K562 (cell line): ENCODE data around the gene TICRR. TPM values are rescaled to one million over a fixed set of nuclear protein-coding genes. Genes with fewer than 3 reads are reported as not detected.

Experiments used
- ATAC-seq: fragments of 200-7000 bp; cut with Tn5 transposase; 3 replicates; pipeline ENCODE4 v1.9.1; 2020; ENCODE audit warnings: moderate library complexity
- BruUV-seq: library from RNA; stranded (reverse); fragments of 400-500 nt; replicated peaks from 2 replicates; lab custom pipeline; 2021; lab: Mats Ljungman, UMichigan
- CTCF ChIA-PET: fragments of 300-600 bp; formaldehyde crosslinking; extraction: SDS; loops from one replicate; lab custom pipeline; 2021; ENCODE audit warnings: low intra/inter-chr PET ratio; lab: Yijun Ruan, JAX
- POLR2A ChIA-PET: fragments of 300-600, 350-650 bp; sonication (Branson Sonifier 250); formaldehyde crosslinking; extraction: SDS; loops from one replicate; lab custom pipeline; 2021; ENCODE audit warnings: antibody characterized with exemption, inconsistent platforms; lab: Yijun Ruan, JAX
- DNase-seq, 4 experiments: peaks; one replicate each; pipeline versions ENCODE4 v3.0.0 to v3.0.0-alpha.2; 2011 to 2018; ENCODE audit warnings: low spot score in 3 of 4, mixed read lengths in 3 of 4; ENCODE audit errors: extremely low read depth in 1 of 4
- FAIRE-seq: peaks from 2 replicates; lab custom pipeline; 2011; peaks lifted over from hg19 to GRCh38; lab: Jason Lieb, UNC
- H2AFZ ChIP-seq: 2 replicates; pipeline ENCODE4 v1.6.0; 2011; ENCODE audit warnings: low read depth, low read length, control low read depth, inconsistent platforms
- H3K27ac ChIP-seq: fragments of 200-600 bp; 3 replicates; pipeline ENCODE4 v1.8.0; 2011; ENCODE audit warnings: low read depth, mild to moderate bottlenecking, control low read depth, inconsistent platforms, low read length, moderate library complexity, mixed read lengths; ENCODE audit errors: extremely low read depth
- H3K27me3 ChIP-seq, 2 experiments: fragments of 300-600 bp in 1 of 2; 2 replicates in 1 of 2; 3 replicates in 1 of 2; pipeline versions ENCODE4 v1.6.0 to v1.8.0; 2011; ENCODE audit warnings: inconsistent platforms in 2 of 2, low read length in 2 of 2, mild to moderate bottlenecking in 1 of 2, mixed read lengths in 1 of 2, moderate library complexity in 1 of 2; ENCODE audit not compliant: control insufficient read depth in 2 of 2, insufficient read depth in 2 of 2
- H3K36me3 ChIP-seq: fragments of 300-600 bp; 3 replicates; pipeline ENCODE4 v1.8.0; 2011; ENCODE audit warnings: mild to moderate bottlenecking, low read length, inconsistent platforms; ENCODE audit not compliant: control insufficient read depth, insufficient read depth
- H3K4me1 ChIP-seq, 2 experiments: fragments of 200-600 bp in 1 of 2; replicated peaks in 1 of 2; 2 replicates in 1 of 2; 3 replicates in 1 of 2; pipeline versions ENCODE4 v1.5.1 to v1.8.0; 2011; ENCODE audit warnings: inconsistent platforms in 2 of 2, low read length in 2 of 2, mild to moderate bottlenecking in 1 of 2, mixed read lengths in 1 of 2, moderate library complexity in 1 of 2; ENCODE audit not compliant: control insufficient read depth in 2 of 2, insufficient read depth in 2 of 2
- H3K4me2 ChIP-seq: 2 replicates; pipeline ENCODE4 v1.6.1; 2011; ENCODE audit warnings: low read length, control low read depth, inconsistent platforms, mixed read lengths; ENCODE audit not compliant: insufficient read depth
- H3K4me3 ChIP-seq: fragments of 200-600 bp; sonication (generic), shearing (Covaris generic); 2 replicates; pipeline ENCODE4 v1.5.1; 2016; ENCODE audit warnings: control low read depth, inconsistent platforms
- H3K79me2 ChIP-seq: fragments of 200-600 bp; 3 replicates; pipeline ENCODE4 v1.8.0; 2011; ENCODE audit warnings: low read length, inconsistent platforms; ENCODE audit not compliant: control insufficient read depth, insufficient read depth
- H3K9ac ChIP-seq, 2 experiments: 2 replicates each; pipeline versions ENCODE4 v1.6.0 to v1.6.1; 2011; ENCODE audit warnings: low read depth in 2 of 2, low read length in 2 of 2, control low read depth in 1 of 2, inconsistent platforms in 1 of 2, mild to moderate bottlenecking in 1 of 2, mixed read lengths in 1 of 2; ENCODE audit not compliant: insufficient read depth in 1 of 2
- H3K9me1 ChIP-seq: one replicate; pipeline ENCODE4 v1.6.0; 2011; ENCODE audit warnings: inconsistent platforms, mild to moderate bottlenecking, low read length, moderate library complexity; ENCODE audit not compliant: control insufficient read depth, insufficient read depth
- H3K9me3 ChIP-seq: replicated peaks from 2 replicates; pipeline ENCODE4 v1.5.1; 2011; ENCODE audit warnings: low read depth, low read length, inconsistent platforms; ENCODE audit not compliant: control insufficient read depth, insufficient read depth
- H4K20me1 ChIP-seq: replicated peaks from 2 replicates; pipeline ENCODE4 v1.6.1; 2011; ENCODE audit warnings: low read length, inconsistent platforms, mixed read lengths; ENCODE audit not compliant: control insufficient read depth, insufficient read depth
- CHD7 ChIP-seq: fragments of 200-600 bp; sonication (generic); IDR thresholded peaks from one replicate; pipeline ENCODE4 v1.6.1; 2012; ENCODE audit warnings: mild to moderate bottlenecking, low read depth, low read length, inconsistent platforms
- E2F4 ChIP-seq: sonication (generic); formaldehyde crosslinking; IDR thresholded peaks from 2 replicates; pipeline ENCODE4 v1.8.0; 2022; ENCODE audit warnings: mild to moderate bottlenecking, low read depth, missing genetic modification reagents
- MCM3 ChIP-seq: fragments of 450-650 bp; IDR thresholded peaks from 2 replicates; pipeline ENCODE4 v1.6.1; 2016
- MXD1 ChIP-seq: fragments of 250-450 bp; sonication (Bioruptor Pico); IDR thresholded peaks from 2 replicates; pipeline ENCODE4 v1.8.0; 2021; ENCODE audit warnings: borderline replicate concordance, mild to moderate bottlenecking, moderate library complexity; ENCODE audit not compliant: poor library complexity, severe bottlenecking
- whole genome bisulfite sequencing: fragments of 100-300 bp; shearing (Covaris generic); methylation state at CpG from one replicate; pipeline ENCODE4 v1.1.6; 2016; ENCODE audit warnings: low coverage, mixed read lengths; ENCODE audit not compliant: insufficient coverage; ENCODE audit errors: missing lambda C conversion rate; 5-methylcytosine and 5-hydroxymethylcytosine counted together
- in situ Hi-C: fragments of 300-500 bp; cut with MboI; formaldehyde crosslinking; loops from 4 replicates; pipeline ENCODE4 v1.15.0; 2018; ENCODE audit warnings: inconsistent platforms, mixed read lengths
- intact Hi-C: fragments of 100-400 bp; cut with micrococcal nuclease; formaldehyde crosslinking; loops from 2 replicates; pipeline ENCODE4 v1.14.2; 2022
- polyA plus RNA-seq, 8 experiments: library from polyadenylated mRNA; depleted of rRNA in 4 of 8; stranded (reverse) in 5 of 8; unstranded in 3 of 8; fragments of >200 nt; fragmentation: Nextera tagmentation in 2 of 8; fragmentation: Illumina TruSeq in 1 of 8; extraction: Ambion mirVana in 2 of 8; extraction: Trizol in 1 of 8; gene quantifications; 2 replicates each; pipeline versions ENCODE4 v1.2.1 to v1.2.3, GENCODE V29; 2011 to 2014; ENCODE audit warnings: inconsistent platforms in 1 of 8, missing spikeins in 1 of 8
- total RNA-seq, 7 experiments: library from RNA; depleted of rRNA in 6 of 7; stranded (reverse); fragments of >200 nt in 6 of 7; fragmentation: Illumina TruSeq in 2 of 7; extraction: Trizol in 2 of 7; gene quantifications; 2 replicates each; pipeline versions ENCODE4 v1.2.1 to v1.2.3, GENCODE V29; 2011 to 2021; ENCODE audit warnings: low replicate concordance in 1 of 7

The TICRR gene
- total and polyA plus RNA-seq, 9 of the 15 experiments (the other 6 are each of a cell fraction or from before 2014, with no cell fraction given): 0.84 to 22.9 (median 13.7) TPM

- Histone ChIP-seq H3K36me3 (peaks cover 92% of the 10 kb centered on the region), H3K4me3 (no peak overlapping the region), H3K4me2 (no peak overlapping the region), H3K9ac (peak overlapping the region in 1 of 2 experiments; percentile 39; a peak in 1 of 4 replicates), H3K79me2 (peaks cover 23% of the 10 kb centered on the region; the same call in 2 of the 3 replicates), H3K9me1 (no peaks in the 10 kb centered on the region), H2AFZ (no peak overlapping the region), H3K27me3 (no peaks in the 10 kb centered on the region), H4K20me1 (no peaks in the 10 kb centered on the region; the same call in 1 of the 2 replicates), H3K9me3 (no peaks in the 10 kb centered on the region), H3K27ac (no peak overlapping the region), H3K4me1 (no peaks in the 10 kb centered on the region)
- intact Hi-C loops (no loop called here), in situ Hi-C loops (no loop called here)
- DNase-seq (no peak), FAIRE-seq (no peak), ATAC-seq (no peak)
- 88% methylated on average over 4 of the region's 4 CpGs for WGBS
- BruUV-seq: no TSS peak
- TF ChIP-seq CHD7: no peak
- TF ChIP-seq MXD1: no peak
- TF ChIP-seq MCM3: no peak
- TF ChIP-seq E2F4: no peak
- CTCF ChIA-PET: no interaction called here
- POLR2A ChIA-PET: interaction anchor here (0.7 to 1.2 kb wide), 2 partner anchors 13 to 194 kb away, joined by 3 to 7 read pairs; partner anchors contain the start of gene TICRR
Measured at GRCh38 chr15:89587955-89588354, 12.7 kb downstream of the TICRR start.
